NCI-H460 (cell line): ENCODE results near the gene RAD51D. TPM values are rescaled to one million over a fixed set of nuclear protein-coding genes. Genes with fewer than 3 reads are reported as not detected.
"Not testable (repeated sequence)": the region's sequence is repeated elsewhere in the genome, so short reads cannot be mapped to it uniquely, and the experiment has no call there.

ENCODE experiments used
- DNase-seq: peaks from one replicate; pipeline ENCODE4 v3.0.0-alpha.2; 2016; ENCODE audit warnings: low read depth; ENCODE audit errors: extremely low read depth
- polyA plus RNA-seq: library from polyadenylated mRNA; depleted of rRNA; stranded (reverse); fragments of >200 nt; gene quantifications from 2 replicates; pipeline ENCODE4 v1.2.3, GENCODE V29; 2014; cell fraction: nucleus; rRNA removed
- total RNA-seq: library from RNA; depleted of rRNA; stranded (reverse); fragments of >200 nt; shearing (Covaris generic); gene quantifications from 2 replicates; pipeline ENCODE4 v1.2.3, GENCODE V29; 2014; rRNA removed

RAD51D gene
- 9.9 and 10.6 TPM in 2 replicates for total RNA-seq
- 21.6 and 30.0 TPM in 2 replicates for polyA plus RNA-seq

GRCh38 chr17:35119370-35120165 lies at the start of gene RAD51D:
TSS of gene RAD51D (minus strand) at chr17:35119860. CDS start at chr17:35119613, 247 bp downstream.
- peak; percentile 55 for DNase-seq

- no peak for DNase-seq
Measured at GRCh38 chr17:35167666-35168065, 48.0 kb upstream of the RAD51D start.

- DNase-seq: no peak
Measured at GRCh38 chr17:35167046-35167445, 47.4 kb upstream of the RAD51D start.

GRCh38 chr17:35166526-35166925 lies 46.9 kb upstream of the RAD51D start:
- DNase-seq: no peak

DNA sequence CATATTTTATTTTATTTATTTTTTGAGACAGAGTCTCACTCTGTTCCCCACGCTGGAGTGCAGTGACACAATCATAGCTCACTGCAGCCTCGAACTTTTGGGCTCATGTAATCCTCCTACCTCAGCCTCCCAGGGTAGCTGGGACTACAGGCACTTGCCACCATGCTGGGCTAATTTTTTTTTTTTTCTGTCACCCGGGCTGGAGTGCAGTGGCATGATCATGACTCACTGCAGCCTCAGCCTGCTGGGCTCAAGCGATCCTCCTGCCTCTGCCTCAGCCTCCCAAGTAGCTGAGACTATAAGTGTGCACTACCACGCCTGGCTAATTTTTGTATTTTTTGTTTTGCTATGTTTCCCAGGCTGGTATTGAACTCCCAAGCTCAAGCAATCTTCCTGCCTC lies 45.1 kb upstream of the RAD51D start:
- DNase-seq: no peak

- no peak for DNase-seq
Measured at GRCh38 chr17:35163886-35164285, 44.2 kb upstream of the RAD51D start.

DNA sequence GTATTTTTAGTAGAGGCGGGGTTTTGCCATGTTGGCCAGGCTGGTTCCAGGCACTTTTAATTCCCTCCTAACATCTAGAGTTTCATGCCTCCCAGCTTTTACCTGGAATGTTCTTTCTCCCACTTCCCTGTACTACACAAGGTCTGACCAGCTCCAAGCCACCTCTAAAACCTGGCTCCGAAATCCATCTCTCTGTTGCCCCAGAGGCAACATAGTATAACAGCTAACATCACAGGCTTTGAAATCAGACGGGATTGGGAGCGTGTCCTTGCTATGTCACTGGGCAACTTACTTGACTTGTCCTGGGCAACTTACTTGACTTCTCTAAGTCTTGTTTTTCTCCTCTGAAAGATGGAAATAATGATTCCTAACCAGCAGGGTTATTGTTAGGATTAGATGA lies 43.1 kb upstream of the RAD51D start:
- no peak for DNase-seq

GRCh38 chr17:35161281-35161761 lies 41.7 kb upstream of the RAD51D start:
- no peak for DNase-seq

GRCh38 chr17:35160354-35161201 lies 40.9 kb upstream of the RAD51D start:
- no peak for DNase-seq

GRCh38 chr17:35159940-35160339 lies 40.3 kb upstream of the RAD51D start:
- no peak for DNase-seq

DNA sequence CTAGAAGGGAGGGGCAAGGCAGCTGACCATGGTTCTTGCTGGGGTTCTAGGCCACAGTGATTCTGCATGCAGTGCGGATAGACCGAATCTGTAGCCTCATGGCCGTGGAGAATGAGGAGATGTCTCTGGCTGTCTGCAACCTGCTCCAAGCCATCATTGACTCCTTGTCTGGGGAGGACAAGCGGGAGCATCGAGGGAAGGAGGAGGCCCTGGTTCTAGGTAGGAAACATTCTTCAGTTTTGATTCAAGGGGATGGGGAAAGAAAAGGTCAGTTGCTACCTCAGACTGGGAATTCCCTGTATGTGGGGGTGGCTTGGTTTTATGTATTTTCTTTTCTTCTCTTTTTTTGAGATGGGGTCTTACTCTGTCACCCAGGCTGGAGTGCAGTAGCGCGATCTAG lies 35.6 kb upstream of the RAD51D start:
- no peak for DNase-seq

- no peak for DNase-seq
Measured at GRCh38 chr17:35154196-35155165, 34.8 kb upstream of the RAD51D start.

- DNase-seq: no peak
Measured at GRCh38 chr17:35152421-35153140, 32.9 kb upstream of the RAD51D start.

- not testable (repeated sequence) for DNase-seq
Measured at GRCh38 chr17:35151080-35151479, 31.4 kb upstream of the RAD51D start.

DNA sequence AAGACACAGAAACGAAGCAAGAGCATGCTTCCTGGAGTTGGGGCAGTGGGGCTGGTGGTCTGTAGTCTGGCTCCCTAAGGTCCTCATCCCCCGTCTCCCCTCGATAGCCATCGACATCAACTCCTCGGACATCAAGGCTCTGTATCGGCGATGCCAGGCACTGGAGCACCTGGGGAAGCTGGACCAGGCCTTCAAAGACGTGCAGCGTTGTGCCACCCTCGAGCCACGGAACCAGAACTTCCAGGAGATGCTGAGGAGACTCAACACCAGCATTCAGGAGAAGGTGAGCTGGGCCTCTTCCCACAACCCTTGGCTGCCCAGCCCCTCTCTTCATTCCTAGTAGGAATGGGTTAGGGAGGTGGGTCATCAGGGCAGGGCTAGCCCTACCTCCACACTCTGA lies 30.3 kb upstream of the RAD51D start:
- no peak for DNase-seq

- DNase-seq: no peak
Measured at GRCh38 chr17:35148144-35148543, 28.5 kb upstream of the RAD51D start.

GRCh38 chr17:35147375-35147905 lies 27.8 kb upstream of the RAD51D start, which contains the start of gene UNC45B:
TSS of gene UNC45B (plus strand) at chr17:35147817. CDS start at chr17:35148264, 447 bp downstream.
- no peak for DNase-seq

DNA sequence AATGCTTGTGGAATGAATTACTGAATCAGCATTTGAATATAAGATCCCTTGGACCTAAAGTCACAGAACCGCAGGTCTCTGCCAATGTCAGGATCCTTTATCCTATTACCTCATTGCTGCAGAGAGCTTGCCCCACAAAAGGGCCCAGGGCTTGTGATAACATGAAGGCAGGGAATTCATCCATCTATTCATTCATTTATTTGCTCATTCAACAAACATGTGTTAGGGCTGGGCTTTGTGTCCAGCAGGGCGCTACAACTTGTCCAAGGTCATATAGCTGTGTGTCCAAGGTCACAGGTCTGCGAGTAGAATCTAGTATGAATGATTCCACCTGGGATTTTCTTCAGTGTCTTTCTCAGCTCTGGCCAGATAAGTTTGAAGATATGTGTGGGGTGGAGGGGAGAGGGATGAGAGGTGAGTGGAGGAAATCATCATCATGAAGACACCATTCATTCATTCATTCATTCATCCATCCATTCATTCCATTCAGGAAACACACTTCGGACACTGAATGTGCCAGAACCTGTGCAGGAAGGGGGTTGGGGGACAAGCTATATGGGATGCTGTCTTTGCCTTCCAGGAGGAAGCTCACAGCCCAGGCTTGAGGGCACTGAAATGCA lies 26.7 kb upstream of the RAD51D start:
- DNase-seq: no peak

- DNase-seq: no peak
Measured at GRCh38 chr17:35144840-35145239, 25.2 kb upstream of the RAD51D start.
